Astrocyte (in vitro differentiated cells and primary cell): ENCODE data around the gene CHD6.

ENCODE experiments used
- EZH2 ChIP-seq: IDR thresholded peaks from 2 replicates; pipeline ENCODE4 v1.6.1; 2012; ENCODE audit warnings: mild to moderate bottlenecking, low read length, inconsistent platforms; ENCODE audit not compliant: insufficient read depth
- TF ChIP-seq, protein P1 (sequence below): IDR thresholded peaks from 2 replicates; pipeline ENCODE4 v1.5.1; 2011; ENCODE audit warnings: low read depth, mild to moderate bottlenecking, inconsistent platforms, low read length, moderate library complexity; ENCODE audit not compliant: insufficient read depth

DNA sequence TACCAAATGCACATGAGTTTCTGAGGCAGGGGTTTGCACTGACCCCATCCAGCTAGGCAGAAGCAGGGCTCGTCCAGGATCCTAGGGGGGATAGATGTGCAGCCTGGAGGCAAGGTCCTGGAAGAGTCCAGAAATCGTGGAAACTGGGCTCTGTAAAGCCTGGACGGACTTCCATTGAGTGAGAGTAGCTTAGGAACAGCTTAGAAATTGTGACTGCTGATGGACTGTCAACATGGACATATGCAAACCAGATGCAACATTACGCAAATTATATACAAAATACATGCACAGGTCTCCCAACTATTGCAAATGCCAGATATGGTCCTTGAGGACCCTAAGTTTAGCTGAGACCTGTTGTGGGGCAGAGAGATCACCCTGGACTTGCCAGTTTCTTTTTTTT lies 246.8 kb downstream of the CHD6 start:
- TF ChIP-seq, protein P1, sequence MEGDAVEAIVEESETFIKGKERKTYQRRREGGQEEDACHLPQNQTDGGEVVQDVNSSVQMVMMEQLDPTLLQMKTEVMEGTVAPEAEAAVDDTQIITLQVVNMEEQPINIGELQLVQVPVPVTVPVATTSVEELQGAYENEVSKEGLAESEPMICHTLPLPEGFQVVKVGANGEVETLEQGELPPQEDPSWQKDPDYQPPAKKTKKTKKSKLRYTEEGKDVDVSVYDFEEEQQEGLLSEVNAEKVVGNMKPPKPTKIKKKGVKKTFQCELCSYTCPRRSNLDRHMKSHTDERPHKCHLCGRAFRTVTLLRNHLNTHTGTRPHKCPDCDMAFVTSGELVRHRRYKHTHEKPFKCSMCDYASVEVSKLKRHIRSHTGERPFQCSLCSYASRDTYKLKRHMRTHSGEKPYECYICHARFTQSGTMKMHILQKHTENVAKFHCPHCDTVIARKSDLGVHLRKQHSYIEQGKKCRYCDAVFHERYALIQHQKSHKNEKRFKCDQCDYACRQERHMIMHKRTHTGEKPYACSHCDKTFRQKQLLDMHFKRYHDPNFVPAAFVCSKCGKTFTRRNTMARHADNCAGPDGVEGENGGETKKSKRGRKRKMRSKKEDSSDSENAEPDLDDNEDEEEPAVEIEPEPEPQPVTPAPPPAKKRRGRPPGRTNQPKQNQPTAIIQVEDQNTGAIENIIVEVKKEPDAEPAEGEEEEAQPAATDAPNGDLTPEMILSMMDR, result no peak
- no peak for TF ChIP-seq EZH2
